ENCODE results near the gene TMCC3.
"Not testable (repeated sequence)": the region's sequence is repeated elsewhere in the genome, so short reads cannot be mapped to it uniquely, and the experiment has no call there.

The TMCC3 gene

DNA sequence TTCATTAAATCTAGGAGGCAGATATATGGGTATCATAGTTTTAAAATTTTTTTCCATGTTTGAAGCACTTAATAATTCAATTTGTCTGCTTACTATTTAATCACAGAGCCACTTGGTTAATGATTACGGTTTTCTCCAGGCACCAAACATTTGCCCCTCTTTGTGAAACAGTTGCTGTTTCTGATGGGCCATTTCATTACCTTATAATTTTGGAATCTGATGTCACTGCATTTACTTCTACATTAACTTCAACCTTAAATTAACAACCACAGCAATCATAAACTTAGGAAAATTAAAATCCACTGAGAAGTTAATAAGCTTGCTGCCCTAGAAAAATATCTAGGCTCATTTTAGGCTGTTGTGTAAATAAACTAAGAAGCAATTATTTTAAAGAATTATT, 17.0 kb downstream of the TMCC3 start:
- no peak for DNase-seq

DNA sequence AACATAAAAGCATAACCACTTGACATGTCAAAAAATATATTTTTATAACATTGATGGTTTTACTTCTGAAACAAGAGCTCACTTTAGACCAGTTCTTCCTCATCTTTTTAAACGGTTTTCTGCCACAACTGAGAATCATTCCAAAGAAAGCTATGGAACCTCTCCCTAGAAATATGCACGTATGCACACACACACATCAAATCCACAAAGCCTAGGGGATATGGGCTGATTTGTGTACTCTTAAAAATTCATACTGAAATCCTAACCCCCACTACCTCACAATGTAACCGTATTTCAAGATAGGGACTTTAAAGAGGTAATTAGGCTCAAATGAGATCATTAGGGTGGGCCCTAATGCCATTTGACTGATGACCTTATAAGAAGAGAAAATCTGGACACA, 19.3 kb downstream of the TMCC3 start:
- DNase-seq: no peak

GRCh38 chr12:94628819-94629472, 21.4 kb downstream of the TMCC3 start:
- no peak for DNase-seq

- no peak for DNase-seq
Observed at GRCh38 chr12:94628369-94628768, 22.0 kb downstream of the TMCC3 start.

GRCh38 chr12:94625531-94625930, 24.8 kb downstream of the TMCC3 start:
- DNase-seq: no peak

DNA sequence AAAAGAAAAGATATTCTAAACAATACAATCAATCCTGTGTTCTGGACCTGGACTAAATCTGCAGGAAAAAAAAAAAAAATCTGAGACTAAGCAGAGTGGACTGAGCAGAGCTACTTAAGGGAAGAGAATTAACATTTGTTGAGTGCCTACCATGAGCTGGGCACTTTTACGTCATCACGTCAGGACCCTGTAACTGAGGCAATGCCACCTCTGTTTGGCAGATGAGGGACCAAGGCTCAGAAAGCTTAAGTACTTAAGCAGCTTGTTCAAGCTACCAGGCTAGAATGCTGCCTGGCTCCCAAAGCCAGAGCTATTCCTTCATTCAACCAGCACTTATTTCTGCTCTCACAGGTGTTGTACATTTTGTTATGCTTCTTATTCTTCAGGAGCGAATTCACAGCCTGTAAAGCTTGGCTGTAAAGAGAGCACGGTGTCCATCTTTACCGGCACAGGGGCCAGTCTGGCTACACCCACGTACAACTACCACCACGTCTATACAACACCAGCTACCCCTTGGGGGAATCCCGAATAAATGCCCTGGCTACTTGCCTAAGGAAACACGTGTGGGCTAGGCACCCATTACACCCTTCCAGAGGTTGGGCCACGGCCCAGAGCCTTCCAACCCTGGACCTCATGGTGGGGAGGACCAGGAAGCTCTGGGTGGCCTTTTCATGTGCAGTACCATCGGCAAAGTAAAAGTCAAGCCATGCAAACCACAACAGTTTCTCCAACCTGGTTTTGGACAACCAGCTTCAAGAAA, 27.0 kb downstream of the TMCC3 start:
- DNase-seq: no peak

- no peak for DNase-seq
Observed at GRCh38 chr12:94622475-94622874, 27.9 kb downstream of the TMCC3 start.

DNA sequence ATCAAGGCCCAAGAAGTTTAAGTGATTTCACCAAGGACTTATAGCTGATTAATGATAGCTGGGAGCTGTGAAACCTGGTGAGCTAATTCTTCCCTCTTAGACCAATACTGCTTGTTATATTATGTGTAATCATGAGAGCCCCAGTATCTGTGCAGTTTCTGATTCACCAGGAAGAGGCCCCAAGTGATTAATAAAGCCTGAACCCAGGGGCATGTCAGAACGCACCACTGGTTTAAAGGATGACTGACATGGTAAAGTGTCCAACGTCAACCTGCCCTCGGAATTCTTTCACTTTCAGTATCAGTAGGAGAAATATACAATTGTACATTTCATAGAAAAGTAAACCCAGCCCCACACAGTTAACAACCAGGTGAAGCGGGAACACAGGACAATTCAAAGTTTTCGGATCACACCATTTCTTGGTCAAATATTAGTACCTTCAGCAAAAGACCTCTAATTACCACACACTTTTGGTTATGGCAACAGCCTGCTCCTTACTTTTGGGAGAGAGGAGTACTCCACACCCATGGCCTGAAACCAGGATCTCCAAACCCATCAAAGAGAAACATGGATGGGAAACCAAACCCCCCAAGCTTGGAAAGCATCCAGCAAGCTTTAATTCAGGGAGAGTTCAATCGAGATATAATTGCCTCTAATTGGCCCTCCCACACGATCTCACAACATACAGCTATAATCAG, 28.5 kb downstream of the TMCC3 start:
- DNase-seq: no peak

DNA sequence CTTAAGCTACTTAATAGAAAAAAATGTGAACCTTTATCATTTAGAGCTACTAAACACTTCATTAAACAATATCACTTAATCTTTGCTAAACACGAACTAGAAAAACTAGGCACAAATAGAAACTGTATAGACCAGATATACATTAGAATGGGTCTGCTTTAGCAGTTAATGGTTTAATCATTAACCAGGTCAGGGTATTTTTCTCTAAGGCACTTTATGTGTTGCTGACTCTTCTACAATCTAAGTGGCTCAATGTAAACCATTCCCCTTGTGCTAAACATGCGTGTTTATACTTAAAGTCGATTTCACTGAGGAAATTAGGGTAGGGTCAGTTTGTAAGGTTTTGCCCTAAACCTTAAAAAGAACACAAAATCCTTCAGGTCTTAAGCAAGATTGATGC, 29.7 kb downstream of the TMCC3 start:
- no peak for DNase-seq

DNA sequence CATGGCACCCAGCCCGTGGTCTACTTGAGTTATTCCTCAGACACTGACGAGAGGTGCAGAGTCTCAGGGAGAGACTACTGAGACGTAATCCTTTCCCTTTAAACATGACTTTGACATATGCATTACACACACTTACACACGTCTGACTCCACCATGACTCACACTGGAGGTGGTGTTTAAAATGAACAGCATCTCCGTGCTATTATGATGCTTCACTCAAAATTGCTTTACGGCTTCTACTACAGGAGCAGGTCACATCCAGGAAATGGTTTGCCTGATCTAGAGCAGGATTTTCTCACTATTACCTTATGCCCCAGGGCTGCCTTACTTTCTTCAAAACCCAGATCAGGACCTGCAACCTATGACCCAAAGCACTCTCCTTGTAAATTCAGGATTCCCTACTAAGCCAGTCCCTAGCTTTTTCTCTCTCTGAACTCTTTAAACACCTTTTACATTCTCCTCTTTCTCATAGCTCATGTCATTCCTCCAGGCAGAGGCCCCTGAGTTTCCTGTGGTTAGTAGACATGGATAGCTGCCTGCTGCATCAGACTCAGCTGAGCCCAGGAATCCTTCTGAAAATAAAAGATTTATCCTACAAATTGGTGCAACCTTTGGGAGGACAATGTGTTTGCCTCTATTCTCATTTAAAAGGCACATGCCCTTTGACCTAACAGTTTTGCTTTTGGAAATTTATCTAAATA, 31.2 kb downstream of the TMCC3 start:
- no peak for DNase-seq

DNA sequence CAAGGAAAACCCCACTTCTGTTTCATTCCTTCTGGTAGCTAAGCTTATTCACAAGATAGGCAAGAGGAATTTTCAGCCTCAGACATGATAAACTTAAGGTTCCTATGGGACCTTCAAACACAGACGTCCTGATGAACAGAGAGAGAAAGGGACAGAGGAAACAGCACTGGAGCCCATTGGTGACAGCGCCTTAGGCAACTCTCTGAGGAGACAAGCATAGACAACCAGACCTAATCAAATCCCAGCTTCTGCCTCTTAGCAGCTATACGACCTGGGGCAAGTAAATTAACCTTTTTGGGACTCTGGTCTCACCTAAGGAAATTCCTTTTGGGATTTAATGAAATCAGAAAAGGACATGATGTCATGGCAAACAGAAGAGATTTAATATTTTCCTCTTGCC, 33.3 kb downstream of the TMCC3 start:
- no peak for DNase-seq

DNA sequence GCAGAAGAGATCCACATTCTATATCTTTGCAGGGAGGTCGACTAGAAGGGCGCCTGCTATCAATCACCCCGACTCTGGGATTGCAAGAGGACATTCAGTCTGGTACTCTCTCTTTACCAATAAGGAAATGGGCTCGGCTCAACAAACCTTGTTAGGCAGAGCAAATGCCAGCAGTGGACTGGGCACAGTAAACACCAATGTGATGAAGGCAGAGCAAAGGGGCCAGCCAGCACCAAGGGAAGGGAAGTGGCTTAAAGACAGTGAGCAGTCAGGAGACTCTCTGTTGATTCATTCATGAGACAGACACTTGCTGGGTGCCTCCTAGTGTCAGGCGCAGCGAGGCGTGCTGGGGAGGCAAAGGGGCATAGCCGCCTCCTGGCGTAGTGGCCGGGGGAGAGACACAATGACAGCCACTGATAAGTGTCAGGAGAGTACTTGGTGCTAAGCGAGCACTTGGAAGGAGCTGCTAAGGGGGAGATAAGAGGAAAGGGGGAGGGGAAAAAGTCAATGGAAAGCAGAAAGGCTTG, 34.1 kb downstream of the TMCC3 start:
- no peak for DNase-seq

DNA sequence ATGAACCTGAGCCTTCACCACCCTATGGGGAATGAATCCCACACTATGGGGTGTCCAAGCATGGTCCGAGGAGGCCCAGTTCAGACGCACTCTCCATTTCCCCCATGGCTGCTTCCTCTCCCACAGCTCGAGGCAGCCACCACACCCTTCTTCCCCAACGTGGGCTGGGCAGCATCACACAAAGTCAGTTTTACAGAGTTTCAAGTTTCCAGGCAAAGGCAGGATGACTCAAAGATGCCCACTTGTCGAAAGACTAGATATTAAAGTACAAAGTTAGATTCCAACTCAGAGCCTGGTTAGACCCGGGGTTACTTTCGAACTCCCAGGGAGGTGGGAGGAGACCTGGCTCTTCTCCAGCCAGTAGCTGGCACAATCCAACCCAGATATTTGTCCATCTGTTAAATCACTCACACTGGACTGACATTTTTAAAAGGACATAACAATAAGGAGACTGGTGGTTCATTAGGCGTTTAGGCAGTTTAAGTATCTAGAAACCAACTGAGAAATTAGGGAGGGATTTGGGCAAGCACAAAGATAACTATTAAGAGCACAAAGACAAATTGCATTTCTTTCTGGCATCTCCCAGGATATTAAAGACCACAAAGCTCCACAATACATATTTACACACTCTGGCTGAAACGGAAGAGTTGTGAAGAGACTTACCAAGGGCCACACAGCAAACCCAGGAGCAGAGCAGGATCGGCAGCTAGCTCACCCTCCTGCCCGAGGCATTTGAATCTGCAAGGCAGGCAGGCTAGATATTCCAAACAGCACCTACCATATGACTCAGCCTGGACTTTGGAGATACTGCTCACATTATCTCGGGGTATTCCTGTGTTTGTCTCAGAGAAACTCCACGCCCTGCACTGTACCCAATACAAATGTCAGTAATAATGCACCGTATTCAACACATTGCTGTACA, 34.8 kb downstream of the TMCC3 start:
- no peak for DNase-seq

GRCh38 chr12:94614288-94614721, 36.1 kb downstream of the TMCC3 start:
- no peak for DNase-seq

GRCh38 chr12:94609917-94610443, 40.4 kb downstream of the TMCC3 start:
- DNase-seq: no peak

GRCh38 chr12:94606810-94607209, 43.5 kb downstream of the TMCC3 start:
- DNase-seq: not testable (repeated sequence)

DNA sequence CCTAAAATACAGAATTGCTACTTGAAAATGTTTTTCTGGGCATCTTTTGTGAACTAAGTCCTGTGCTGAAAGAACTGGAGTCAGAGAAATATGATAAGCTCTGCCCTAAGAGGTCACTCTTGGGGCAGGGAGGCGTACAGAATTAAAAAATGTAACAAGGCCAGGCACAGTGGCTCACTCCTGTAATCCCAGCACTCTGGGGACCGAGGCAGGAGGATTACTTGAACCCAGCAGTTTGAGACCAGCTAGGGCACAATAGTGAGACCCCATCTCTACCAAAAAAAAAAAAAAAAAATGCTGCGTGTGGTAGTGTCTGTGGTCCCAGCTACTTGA, 46.0 kb downstream of the TMCC3 start:
- no peak for DNase-seq

- peak; percentile 56 for DNase-seq
Observed at GRCh38 chr12:94603434-94604365, 46.7 kb downstream of the TMCC3 start.

DNA sequence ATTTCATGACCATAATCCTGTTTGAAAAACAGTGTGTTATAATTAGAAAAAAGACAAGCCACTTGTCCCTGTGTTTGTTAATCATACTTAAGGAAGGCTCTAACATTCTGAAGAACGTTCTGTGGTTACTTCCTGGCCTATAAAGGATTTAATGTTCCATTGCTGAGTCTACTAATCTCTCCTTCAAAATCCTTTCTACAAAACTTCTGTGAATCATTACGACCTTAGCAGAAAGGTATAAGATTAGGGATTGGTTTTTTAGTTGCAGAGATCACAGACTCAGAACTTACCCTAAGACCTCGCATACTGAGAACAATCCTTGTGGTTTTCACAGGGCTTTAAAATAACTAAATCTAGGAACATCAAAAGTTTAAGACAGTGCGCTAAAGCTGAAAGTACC, 48.3 kb downstream of the TMCC3 start:
- no peak for DNase-seq

DNA sequence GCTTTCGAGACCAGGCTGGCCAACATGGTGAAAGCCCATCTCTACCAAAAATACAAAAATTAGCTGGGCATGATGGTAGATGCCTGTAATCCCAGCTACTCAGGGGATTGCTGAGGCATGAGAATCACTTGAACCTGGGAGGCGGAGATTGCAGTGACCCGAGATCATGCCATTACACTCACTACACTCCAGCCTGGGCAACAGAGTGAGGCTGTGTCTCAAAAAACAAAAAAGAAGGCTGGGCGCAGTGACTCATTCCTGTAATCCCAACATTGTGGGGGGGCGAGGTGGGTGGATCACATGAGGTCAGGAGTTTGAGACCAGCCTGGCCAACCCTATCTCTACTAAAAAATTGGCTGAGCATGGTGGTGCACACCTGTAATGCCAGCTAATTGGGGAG, 49.0 kb downstream of the TMCC3 start:
- not testable (repeated sequence) for DNase-seq

GRCh38 chr12:94599189-94599588, 51.2 kb downstream of the TMCC3 start:
- DNase-seq: no peak

Measured in activated gamma-delta T cell treated with Interleukin-2 at 50 U/mL for 16 hours (primary cell).